HG03280 (cell line): Measurements from ENCODE around the gene RPS26.
"Not testable (repeated sequence)": the region's sequence is repeated elsewhere in the genome, so short reads cannot be mapped to it uniquely, and the experiment has no call there.

Experiments used
- ATAC-seq: cut with Tn5 transposase; IDR thresholded peaks from one replicate; pipeline ENCODE4 v1.9.1; 2021; ENCODE audit warnings: mild to moderate bottlenecking, moderate library complexity; ENCODE audit not compliant: unreplicated experiment

The RPS26 gene

GRCh38 chr12:56041552-56042429 is at the start of gene RPS26:
Gene RPS26, plus strand, starts transcription at chr12:56041918. Its CDS starts 249 bp downstream, at chr12:56042167.
- peak; percentile 95 for ATAC-seq

- ATAC-seq: no peak
Measured at GRCh38 chr12:55993230-55993853, 48.4 kb upstream of the RPS26 start.

- no peak for ATAC-seq
Measured at GRCh38 chr12:55995366-55995765, 46.4 kb upstream of the RPS26 start.

- no peak for ATAC-seq
Measured at GRCh38 chr12:55996201-55996714, 45.5 kb upstream of the RPS26 start.

- peak; percentile 99 for ATAC-seq
Measured at GRCh38 chr12:55996715-55997534, 44.8 kb upstream of the RPS26 start, which contains the start of gene SUOX. Gene SUOX, plus strand, starts transcription at chr12:55997276. Its CDS starts 4,946 bp downstream, at chr12:56002222.

GRCh38 chr12:55997535-55997859 is 44.2 kb upstream of the RPS26 start:
- no peak for ATAC-seq

GRCh38 chr12:55999522-55999921 is 42.2 kb upstream of the RPS26 start:
- ATAC-seq: not testable (repeated sequence)

- not testable (repeated sequence) for ATAC-seq
Measured at GRCh38 chr12:55999999-56000540, 41.6 kb upstream of the RPS26 start.

- ATAC-seq: no peak
Measured at GRCh38 chr12:56001487-56002100, 40.1 kb upstream of the RPS26 start.

- not testable (repeated sequence) for ATAC-seq
Measured at GRCh38 chr12:56003376-56003775, 38.3 kb upstream of the RPS26 start.

- ATAC-seq: no peak
Measured at GRCh38 chr12:56004211-56004610, 37.5 kb upstream of the RPS26 start.

- ATAC-seq: peak; percentile 39
Measured at GRCh38 chr12:56007564-56008559, 33.9 kb upstream of the RPS26 start.

GRCh38 chr12:56010111-56010570 is 31.6 kb upstream of the RPS26 start:
- ATAC-seq: no peak

GRCh38 chr12:56011509-56012090 is 30.1 kb upstream of the RPS26 start:
- no peak for ATAC-seq

GRCh38 chr12:56013482-56013881 is 28.2 kb upstream of the RPS26 start:
- ATAC-seq: no peak

- ATAC-seq: no peak
Measured at GRCh38 chr12:56014205-56014604, 27.5 kb upstream of the RPS26 start.

- ATAC-seq: no peak
Measured at GRCh38 chr12:56017181-56017580, 24.5 kb upstream of the RPS26 start.

- ATAC-seq: no peak
Measured at GRCh38 chr12:56018356-56018755, 23.4 kb upstream of the RPS26 start.
